Stimulated activated CD4-positive, alpha-beta T cell treated with anti-CD3 and anti-CD28 coated beads, Interleukin-4, amount 100 ng/mL, for 48 hours (primary cell): Measurements from ENCODE around the gene ITGA2.

Experiments
- DNase-seq, 2 donors: peaks; one replicate each; pipeline ENCODE4 v3.0.0-alpha.2; 2020; ENCODE audit warnings: low read depth in 2 of 2

Gene ITGA2

DNA sequence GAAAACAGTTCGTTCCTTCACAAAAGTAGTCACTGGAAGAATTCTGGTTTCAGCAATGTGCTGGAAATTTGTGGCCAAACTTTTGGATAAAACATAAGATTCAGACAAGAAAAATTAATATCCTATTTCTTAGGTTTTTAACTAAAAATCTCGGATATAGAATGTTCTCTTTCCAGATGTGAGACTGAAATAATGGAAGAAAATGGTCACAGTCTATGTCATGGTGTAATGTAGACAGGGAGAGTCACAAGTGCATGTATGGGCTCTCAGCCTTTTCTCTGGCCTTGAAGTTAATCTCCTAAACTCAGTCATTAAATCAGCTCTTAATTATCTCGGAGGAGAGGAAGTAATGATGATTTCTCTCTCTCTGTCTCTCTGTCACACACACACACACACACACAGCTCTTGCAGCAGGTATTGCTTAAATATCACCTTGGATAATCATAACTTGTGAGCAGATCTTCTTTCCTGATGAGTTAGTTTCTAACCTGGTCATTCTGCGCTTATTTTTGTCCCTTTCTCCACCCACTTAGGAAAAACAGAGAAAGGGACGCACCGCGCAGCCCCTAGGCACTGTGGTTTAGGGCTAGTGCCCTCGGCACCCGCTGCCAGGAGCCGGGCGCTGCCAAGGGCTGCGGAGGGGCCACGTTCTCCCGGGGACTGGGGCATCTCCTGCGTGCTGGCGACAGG, 672 bp upstream of the ITGA2 start:
- no peak for DNase-seq

DNA sequence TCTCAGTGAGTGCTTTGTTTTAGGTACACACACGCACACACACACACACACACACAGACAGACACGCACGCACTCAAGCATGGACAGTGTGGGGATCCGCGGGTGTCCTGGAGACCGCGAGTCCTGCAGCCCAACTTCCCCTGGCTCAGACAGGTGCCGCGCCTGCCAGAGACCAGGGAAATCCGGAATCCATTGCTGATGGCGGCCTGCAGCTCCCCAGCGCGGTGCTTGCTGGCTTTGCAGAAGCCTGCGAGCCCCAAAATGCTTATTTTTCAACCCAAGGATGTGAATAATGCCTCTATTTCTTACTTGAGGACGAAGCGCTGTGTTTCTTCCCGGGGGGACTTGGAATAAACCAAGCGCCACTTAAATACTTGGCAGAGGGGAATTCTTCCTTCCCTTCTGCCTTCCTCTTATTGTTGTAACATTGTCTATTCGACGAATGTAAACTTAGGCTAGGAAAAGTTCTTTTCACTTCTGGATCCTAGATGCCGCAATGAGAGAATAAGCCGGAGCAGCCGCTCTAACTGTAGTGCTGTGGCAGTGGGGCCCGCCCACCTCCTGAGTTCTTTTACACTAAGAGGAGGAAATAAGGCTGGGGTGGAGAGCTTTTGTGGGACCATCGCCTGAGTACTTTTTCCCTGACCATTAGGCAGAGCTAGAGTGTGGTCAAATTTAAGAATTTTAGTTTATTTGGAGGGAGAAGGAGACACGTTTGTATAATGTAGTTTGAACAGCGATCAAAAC, 802 bp downstream of the ITGA2 start:
- no peak for DNase-seq

GRCh38 chr5:52990528-52990925, 1.4 kb downstream of the ITGA2 start:
- no peak for DNase-seq

GRCh38 chr5:52993367-52993766, 4.2 kb downstream of the ITGA2 start:
- DNase-seq, result no peak

- no peak for DNase-seq
These were observed 5.1 kb downstream of the ITGA2 start for GRCh38 chr5:52994266-52994665.

GRCh38 chr5:52995095-52995494, 5.9 kb downstream of the ITGA2 start:
- DNase-seq, result no peak

DNA sequence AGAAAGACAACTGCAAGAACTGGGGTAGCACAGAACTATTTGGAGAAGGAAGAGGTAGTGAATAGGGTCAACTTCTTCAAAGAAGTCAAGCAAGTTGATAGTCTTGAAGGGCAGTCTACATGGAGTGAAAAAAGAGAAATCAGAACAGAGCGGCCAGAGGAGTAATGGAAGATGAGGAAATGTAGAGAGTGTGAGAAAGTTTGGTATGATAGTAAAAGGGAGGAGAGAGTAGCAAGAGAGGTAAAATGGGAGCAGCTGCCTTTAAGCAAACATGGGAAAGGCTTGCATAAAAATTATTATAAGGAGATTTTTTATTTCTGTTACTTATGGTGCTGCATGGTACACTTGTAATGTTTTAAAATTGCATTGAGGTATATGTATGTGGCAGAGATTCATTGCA, 6.8 kb downstream of the ITGA2 start:
- DNase-seq, result no peak

- DNase-seq, result no peak
These were observed 7.8 kb downstream of the ITGA2 start for GRCh38 chr5:52996979-52997378.

GRCh38 chr5:52997424-52997823, 8.3 kb downstream of the ITGA2 start:
- DNase-seq, result no peak

DNA sequence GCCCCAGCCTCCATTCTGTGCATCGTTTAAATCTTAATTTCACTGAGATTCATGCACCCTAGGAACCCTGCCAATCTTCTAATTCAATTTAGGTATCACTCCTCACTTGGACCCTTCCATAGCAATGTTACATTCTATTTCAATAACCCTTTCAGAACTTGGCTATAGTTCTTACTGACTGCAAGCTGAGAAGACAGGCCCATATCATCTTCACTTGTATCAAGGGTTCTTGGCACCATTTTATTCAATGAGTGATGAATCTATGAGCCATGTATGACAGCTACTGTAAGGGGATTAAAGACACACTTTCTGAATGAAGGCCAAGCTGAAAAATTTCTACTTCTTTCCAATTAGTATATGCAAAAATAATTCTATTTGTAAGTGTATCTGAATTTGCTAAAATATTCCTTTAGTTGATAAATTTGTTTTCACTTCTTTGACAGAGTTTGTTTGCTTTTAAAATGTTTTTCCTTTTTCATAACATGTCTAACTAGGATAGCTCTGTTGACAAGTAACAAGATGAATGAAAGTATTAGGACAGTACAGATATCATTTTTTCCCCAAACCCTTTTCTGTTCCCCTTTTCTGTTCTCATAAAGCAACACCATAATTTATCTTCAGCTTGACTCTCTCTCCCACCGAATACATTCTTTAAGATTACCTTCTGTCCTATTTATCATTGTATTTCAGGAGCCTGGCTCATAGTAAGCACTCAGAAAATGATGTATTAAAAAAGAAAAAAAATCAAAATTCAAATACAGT, 9.6 kb downstream of the ITGA2 start:
- no peak for DNase-seq

- DNase-seq, result no peak
These were observed 10.3 kb downstream of the ITGA2 start for GRCh38 chr5:52999344-52999949.

DNA sequence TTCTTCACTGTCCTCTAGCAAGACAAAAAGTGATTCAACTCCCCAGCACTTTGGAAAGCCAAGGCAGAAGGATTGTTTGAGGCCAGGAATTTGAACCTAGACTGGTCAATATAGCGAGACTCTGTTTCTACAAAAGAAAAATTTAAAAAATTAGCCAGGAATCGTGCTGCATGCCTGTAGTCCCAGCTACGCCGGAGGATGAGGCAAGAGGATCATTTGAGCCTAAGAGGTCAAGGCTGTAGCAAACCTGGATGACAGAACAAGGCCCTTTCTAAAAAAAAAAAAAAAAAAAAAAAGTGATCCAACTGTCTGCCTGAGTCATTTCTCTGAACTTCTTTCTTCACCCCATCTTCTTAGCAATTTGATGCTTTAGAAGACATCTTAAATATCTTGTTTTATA, 12.4 kb downstream of the ITGA2 start:
- no peak for DNase-seq

DNA sequence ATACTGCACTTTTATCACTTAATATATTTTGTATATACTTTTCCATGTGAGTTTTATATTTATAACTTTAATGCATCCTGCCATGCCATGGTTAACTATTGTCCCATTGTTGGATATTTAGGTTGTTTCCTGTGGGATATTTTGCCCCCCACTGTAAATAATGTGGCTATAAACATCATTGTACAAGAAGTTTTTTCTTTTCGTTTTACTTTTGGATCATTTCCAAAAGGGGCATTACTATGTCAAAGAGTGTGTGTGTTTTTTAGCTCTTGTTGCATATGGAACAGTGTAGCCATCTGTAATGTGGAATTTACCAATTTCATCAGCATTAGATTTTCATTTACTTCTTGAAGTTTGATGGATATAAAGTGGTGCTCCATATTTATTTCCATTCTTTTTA, 13.3 kb downstream of the ITGA2 start:
- DNase-seq, result no peak

- DNase-seq, result no peak
These were observed 14.0 kb downstream of the ITGA2 start for GRCh38 chr5:53003144-53003543.

GRCh38 chr5:53006911-53007890, 18.0 kb downstream of the ITGA2 start:
- no peak for DNase-seq

GRCh38 chr5:53008751-53009150, 19.6 kb downstream of the ITGA2 start:
- no peak for DNase-seq

- DNase-seq, result no peak
These were observed 20.7 kb downstream of the ITGA2 start for GRCh38 chr5:53009816-53010215.

DNA sequence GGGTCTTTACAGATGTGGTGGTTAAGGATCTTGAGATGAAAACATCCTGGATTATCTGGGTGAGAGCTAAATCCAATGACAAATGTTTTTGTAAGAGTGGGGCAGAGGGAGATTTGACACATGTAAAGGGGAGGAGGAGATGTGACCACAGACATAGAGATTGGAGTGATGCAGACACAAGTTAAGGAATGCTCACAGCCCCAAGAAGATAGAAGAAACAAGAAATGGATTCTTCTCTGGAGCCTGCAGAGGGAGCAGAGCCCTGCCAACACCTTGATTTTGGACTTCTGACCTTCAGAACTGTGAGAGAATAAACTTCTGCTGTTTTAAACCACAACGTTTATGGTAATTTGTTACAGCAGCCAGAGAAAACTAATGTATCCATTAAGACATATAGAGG, 21.7 kb downstream of the ITGA2 start:
- no peak for DNase-seq

DNA sequence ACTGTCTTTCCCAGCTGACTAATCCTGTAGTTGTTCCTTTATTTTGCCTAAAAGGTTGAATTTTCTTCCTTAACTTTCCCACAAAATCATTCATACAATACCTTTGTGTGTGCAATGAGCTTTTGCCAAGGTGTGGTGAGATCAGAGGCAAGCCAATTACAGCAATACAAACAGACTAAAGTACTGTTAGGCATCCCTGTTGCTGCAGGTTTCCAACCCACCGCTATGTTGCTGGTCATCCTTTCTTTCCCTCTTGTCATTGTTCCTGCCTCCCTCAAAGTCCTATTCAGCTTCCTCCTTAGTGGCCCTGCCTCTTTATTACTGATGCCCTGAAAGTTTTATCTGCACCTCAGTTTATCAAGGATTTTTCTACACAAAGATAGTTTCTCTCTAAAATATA, 22.1 kb downstream of the ITGA2 start:
- no peak for DNase-seq

DNA sequence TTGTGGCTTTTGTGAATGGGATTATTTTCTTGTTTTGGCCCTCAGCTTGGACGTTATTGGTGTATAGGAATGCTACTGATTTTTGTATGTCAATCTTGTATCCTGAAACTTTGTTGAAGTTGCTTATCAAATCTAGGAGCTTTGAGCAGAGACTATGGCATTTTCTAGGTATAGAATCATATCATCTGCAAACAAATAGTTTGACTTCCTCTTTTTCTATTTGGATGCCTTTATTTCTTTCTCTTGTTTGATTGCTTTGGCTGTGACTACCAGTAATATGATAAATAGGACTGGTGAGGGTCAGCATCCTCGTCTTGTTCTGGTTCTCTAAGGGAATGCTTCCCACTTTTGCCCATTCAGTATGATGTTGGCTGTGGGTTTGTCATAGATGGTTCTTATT, 24.7 kb downstream of the ITGA2 start:
- no peak for DNase-seq

DNA sequence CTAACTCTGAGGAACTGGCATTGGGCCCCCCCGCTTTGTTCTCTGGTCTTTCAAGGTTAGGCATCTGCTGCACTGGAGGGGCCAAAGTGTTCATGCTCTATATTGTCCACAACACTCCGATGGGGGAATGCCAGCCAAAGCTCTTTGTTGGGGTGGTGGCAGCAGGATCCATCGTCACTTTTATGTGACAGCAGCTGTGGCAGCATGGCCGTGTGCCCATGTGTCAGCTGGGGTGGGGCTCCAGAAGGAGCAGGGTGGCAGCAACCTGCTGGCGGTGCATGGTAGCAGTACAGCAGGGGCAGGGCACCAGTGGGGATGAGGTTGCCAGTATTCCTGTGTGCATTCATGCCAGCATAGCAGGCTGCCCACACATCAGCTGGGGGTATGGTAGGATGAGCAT, 28.2 kb downstream of the ITGA2 start:
- DNase-seq, result no peak
